Panc1 (cell line): Measurements from ENCODE around the gene ZFAND2B.

Experiments
- POLR2AphosphoS5 ChIP-seq: IDR thresholded peaks from 2 replicates; pipeline ENCODE4 v1.6.1; 2012; ENCODE audit warnings: mild to moderate bottlenecking, low read depth, low read length, moderate library complexity
- REST ChIP-seq, 2 experiments: IDR thresholded peaks; 2 replicates each; pipeline ENCODE4 v1.6.1; 2011 to 2012; ENCODE audit warnings: low read depth in 2 of 2, control low read depth in 1 of 2, low read length in 1 of 2, mild to moderate bottlenecking in 1 of 2, moderate library complexity in 1 of 2; ENCODE audit not compliant: insufficient read depth in 1 of 2
- SIN3A ChIP-seq: IDR thresholded peaks from 2 replicates; pipeline ENCODE4 v1.6.1; 2012; ENCODE audit warnings: low read depth, mild to moderate bottlenecking, low read length, moderate library complexity, borderline replicate concordance; ENCODE audit not compliant: insufficient read depth
- TCF7L2 ChIP-seq: IDR thresholded peaks from 2 replicates; pipeline ENCODE4 v1.6.1; 2011; ENCODE audit warnings: mild to moderate bottlenecking, low read depth, low read length, inconsistent platforms
- TF ChIP-seq, protein P1 (sequence below): fragments of 450-650 bp; IDR thresholded peaks from 2 replicates; pipeline ENCODE4 v1.5.1; 2017; ENCODE audit warnings: mild to moderate bottlenecking

DNA sequence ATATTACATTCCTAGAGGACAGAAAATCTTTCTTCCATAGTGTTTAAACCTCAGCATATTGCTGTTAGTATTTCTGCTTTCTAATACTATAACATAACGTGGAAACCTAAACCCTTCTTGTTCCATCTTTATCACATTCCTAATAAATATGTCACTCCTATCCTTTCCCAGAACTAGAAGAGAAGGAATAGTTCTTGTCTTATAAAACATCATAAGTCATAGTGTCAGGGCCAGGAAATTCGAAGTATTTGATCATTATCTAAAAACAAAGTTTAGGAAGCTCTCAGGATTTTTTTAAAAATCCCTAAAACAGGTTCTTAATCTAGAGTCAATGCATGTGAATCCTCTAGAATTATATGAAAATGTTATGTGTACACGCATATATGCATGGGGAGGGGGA is 48.0 kb upstream of the ZFAND2B start:
- TF ChIP-seq, protein P1, sequence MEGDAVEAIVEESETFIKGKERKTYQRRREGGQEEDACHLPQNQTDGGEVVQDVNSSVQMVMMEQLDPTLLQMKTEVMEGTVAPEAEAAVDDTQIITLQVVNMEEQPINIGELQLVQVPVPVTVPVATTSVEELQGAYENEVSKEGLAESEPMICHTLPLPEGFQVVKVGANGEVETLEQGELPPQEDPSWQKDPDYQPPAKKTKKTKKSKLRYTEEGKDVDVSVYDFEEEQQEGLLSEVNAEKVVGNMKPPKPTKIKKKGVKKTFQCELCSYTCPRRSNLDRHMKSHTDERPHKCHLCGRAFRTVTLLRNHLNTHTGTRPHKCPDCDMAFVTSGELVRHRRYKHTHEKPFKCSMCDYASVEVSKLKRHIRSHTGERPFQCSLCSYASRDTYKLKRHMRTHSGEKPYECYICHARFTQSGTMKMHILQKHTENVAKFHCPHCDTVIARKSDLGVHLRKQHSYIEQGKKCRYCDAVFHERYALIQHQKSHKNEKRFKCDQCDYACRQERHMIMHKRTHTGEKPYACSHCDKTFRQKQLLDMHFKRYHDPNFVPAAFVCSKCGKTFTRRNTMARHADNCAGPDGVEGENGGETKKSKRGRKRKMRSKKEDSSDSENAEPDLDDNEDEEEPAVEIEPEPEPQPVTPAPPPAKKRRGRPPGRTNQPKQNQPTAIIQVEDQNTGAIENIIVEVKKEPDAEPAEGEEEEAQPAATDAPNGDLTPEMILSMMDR = no peak
- TF ChIP-seq POLR2AphosphoS5 (no peak), REST (IDR thresholded peaks at IDR 0.05; ENCODE audit: insufficient read depth in 1 of 2, low read depth in 2 of 2, low read length in 1 of 2) (no peak), SIN3A (no peak), TCF7L2 (no peak)
